K562 (cell line): ENCODE measurements around the gene B3GALT6. TPM values are rescaled to one million over a fixed set of nuclear protein-coding genes. Genes with fewer than 3 reads are reported as not detected.

Experiments used
- ARID3B ChIP-seq: fragments of 250-450 bp; sonication (Bioruptor Pico); IDR thresholded peaks from 2 replicates; pipeline ENCODE4 v1.4.0; 2020; ENCODE audit warnings: borderline replicate concordance
- CREB3 ChIP-seq: fragments of 450-650 bp; conservative IDR thresholded peaks from 2 replicates; pipeline ENCODE4 v1.6.1; 2016; ENCODE audit warnings: missing genetic modification characterization, low read depth, mild to moderate bottlenecking, missing compliant biosample characterization, moderate library complexity
- CREM ChIP-seq: IDR thresholded peaks from 2 replicates; pipeline ENCODE4 v1.6.1; 2014; ENCODE audit warnings: antibody characterized with exemption, low read depth
- EGR1 ChIP-seq: fragments of 450-650 bp; conservative IDR thresholded peaks from 2 replicates; pipeline ENCODE4 v1.6.1; 2017; ENCODE audit warnings: mild to moderate bottlenecking
- KLF13 ChIP-seq: fragments of 450-650 bp; IDR thresholded peaks from 2 replicates; pipeline ENCODE4 v1.6.1; 2016; ENCODE audit warnings: missing genetic modification characterization, low read depth, mild to moderate bottlenecking, missing compliant biosample characterization, moderate library complexity, borderline replicate concordance
- NFE2 ChIP-seq: IDR thresholded peaks from 2 replicates; pipeline ENCODE4 v1.6.1; 2014; ENCODE audit warnings: antibody characterized with exemption, low read depth
- NONO ChIP-seq, 2 experiments: fragments of 200-400 bp in 1 of 2; fragments of 450-650 bp in 1 of 2; formaldehyde crosslinking in 1 of 2; IDR thresholded peaks; 2 replicates each; pipeline ENCODE4 v1.6.1; 2017; ENCODE audit warnings: low read depth in 2 of 2, mild to moderate bottlenecking in 2 of 2, moderate library complexity in 2 of 2, low read length in 1 of 2
- OTX1 ChIP-seq: fragments of 450-650 bp; formaldehyde crosslinking; IDR thresholded peaks from 2 replicates; pipeline ENCODE4 v1.4.0; 2022; ENCODE audit warnings: mild to moderate bottlenecking
- POLR2AphosphoS2 ChIP-seq: IDR thresholded peaks from 2 replicates; pipeline ENCODE4 v1.6.1; 2012; ENCODE audit warnings: low read length, improper control_type of control experiment
- PREB ChIP-seq: sonication (generic); formaldehyde crosslinking; IDR thresholded peaks from 2 replicates; pipeline ENCODE4 v1.8.1; 2023; ENCODE audit warnings: mild to moderate bottlenecking, missing genetic modification reagents
- RBM14 ChIP-seq: fragments of 200-400 bp; formaldehyde crosslinking; IDR thresholded peaks from 2 replicates; pipeline ENCODE4 v1.6.1; 2018; ENCODE audit warnings: low read depth, mild to moderate bottlenecking, low read length, moderate library complexity, borderline replicate concordance; ENCODE audit not compliant: insufficient read depth
- SNIP1 ChIP-seq: fragments of 450-650 bp; IDR thresholded peaks from 2 replicates; pipeline ENCODE4 v1.7.1; 2017; ENCODE audit warnings: low read depth, mild to moderate bottlenecking
- ZBTB33 ChIP-seq: sonication (generic); formaldehyde crosslinking; IDR thresholded peaks from 2 replicates; pipeline ENCODE4 v1.8.1; 2023; ENCODE audit warnings: mild to moderate bottlenecking, missing genetic modification reagents
- ZNF395 ChIP-seq: fragments of 200-800 bp; sonication (Bioruptor generic); IDR thresholded peaks from 2 replicates; pipeline ENCODE4 v1.6.1; 2017; ENCODE audit warnings: missing genetic modification characterization, missing compliant biosample characterization
- polyA plus RNA-seq, 8 experiments: library from polyadenylated mRNA; depleted of rRNA in 4 of 8; stranded (reverse) in 5 of 8; unstranded in 3 of 8; fragments of >200 nt; fragmentation: Nextera tagmentation in 2 of 8; fragmentation: Illumina TruSeq in 1 of 8; extraction: Ambion mirVana in 2 of 8; extraction: Trizol in 1 of 8; gene quantifications; 2 replicates each; pipeline versions ENCODE4 v1.2.1 to v1.2.3, GENCODE V29; 2011 to 2014; ENCODE audit warnings: inconsistent platforms in 1 of 8, missing spikeins in 1 of 8
- total RNA-seq, 7 experiments: library from RNA; depleted of rRNA in 6 of 7; stranded (reverse); fragments of >200 nt in 6 of 7; fragmentation: Illumina TruSeq in 2 of 7; extraction: Trizol in 2 of 7; gene quantifications; 2 replicates each; pipeline versions ENCODE4 v1.2.1 to v1.2.3, GENCODE V29; 2011 to 2021; ENCODE audit warnings: low replicate concordance in 1 of 7

Gene B3GALT6
- total and polyA plus RNA-seq, 9 of the 15 experiments (the other 6 are each of a cell fraction or from before 2014, with no cell fraction given), result 0.68 to 29.8 (median 9.9) TPM

DNA sequence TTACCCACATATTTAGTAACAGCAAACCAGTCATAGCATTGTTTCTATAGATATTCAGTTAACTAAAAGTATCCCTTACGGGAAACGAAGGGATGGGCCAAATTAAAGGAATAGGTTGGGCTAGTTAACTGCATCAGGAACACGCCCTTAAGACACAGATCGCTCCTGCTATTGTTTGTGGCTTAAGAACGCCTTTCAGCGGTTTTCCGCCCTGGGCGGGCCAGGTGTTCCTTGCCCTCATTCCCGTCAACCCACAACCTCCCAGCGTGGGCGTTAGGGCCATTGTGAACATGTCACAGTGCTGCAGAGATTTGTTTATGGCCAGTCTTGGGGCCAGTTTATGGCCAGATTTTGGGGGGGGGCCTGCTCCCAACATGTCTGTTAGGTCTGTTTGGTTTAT, 40.3 kb upstream of the B3GALT6 start (continued):
- no peak for TF ChIP-seq ZNF395 (CRISPR knock-in tag)
- no peak for TF ChIP-seq CREM
- TF ChIP-seq CREB3 (tag), result no peak
- TF ChIP-seq EGR1, result 0 out of 2 replicates have a peak, but pooled peaks have one; percentile 21
- TF ChIP-seq KLF13 (tag), result no peak
- no peak for TF ChIP-seq NFE2
- TF ChIP-seq PREB (CRISPR knock-in tag), result no peak
- no peak for TF ChIP-seq SNIP1
- no peak for TF ChIP-seq RBM14
- TF ChIP-seq OTX1 (CRISPR knock-in tag), result no peak
- TF ChIP-seq NONO (IDR thresholded peaks at IDR 0.05; ENCODE audit: low read depth in 2 of 2, low read length in 1 of 2), result no peak
- peak; percentile 85 for TF ChIP-seq ZBTB33
- TF ChIP-seq POLR2AphosphoS2, result no peak
- no peak for TF ChIP-seq ARID3B (CRISPR knock-in tag)
